ENCODE data around the gene SLF2. TPM values are rescaled to one million over a fixed set of nuclear protein-coding genes. Genes with fewer than 3 reads are reported as not detected.

SLF2 gene
- total and polyA plus RNA-seq, 8 donors: 2.3 to 49.9 (median 14.4) TPM

- Histone ChIP-seq H3K4me1 (peaks cover 27 to 64% (median 54%) of the 10 kb centered on the region in 4 donors), H3K27me3 (no peaks in the 10 kb centered on the region), H3K36me3 (peaks cover 36 to 52% (median 51%) of the 10 kb centered on the region in 4 donors), H3K9me3 (no peaks in the 10 kb centered on the region), H3K27ac (peak overlapping the region in 2 of 5 donors; percentile 46 to 68), H3K4me3 (no peak overlapping the region)
- TF ChIP-seq CTCF (IDR thresholded peaks at IDR 0.05): no peak
- TF ChIP-seq EP300 (IDR thresholded peaks at IDR 0.05): no peak
- no peak for TF ChIP-seq POLR2AphosphoS5 (IDR thresholded peaks at IDR 0.05)
- TF ChIP-seq POLR2A (IDR thresholded peaks at IDR 0.05): no peak
- 89 to 96% (median 93%) methylated on average over 4 of the region's 4 CpGs for WGBS, 5 donors
- DNase-seq: no peak
- intact Hi-C loops (cut with DNase I; ENCODE audit: low total_unique reads): no loop called here
Observed at GRCh38 chr10:101005869-101006567, 93.3 kb downstream of the SLF2 start.

GRCh38 chr10:101006593-101007098, 93.9 kb downstream of the SLF2 start:
- peaks cover 36 to 52% (median 51%) of the 10 kb centered on the region in 4 donors for H3K36me3 ChIP-seq
- no peak overlapping the region for H3K4me3 ChIP-seq
- DNase-seq: peak in 1 of 2 donors; percentile 64
- peaks cover 21 to 63% (median 53%) of the 10 kb centered on the region in 4 donors for H3K4me1 ChIP-seq
- peak overlapping the region in 4 of 5 donors; percentile 16 to 68 (median 52) for H3K27ac ChIP-seq
- TF ChIP-seq CTCF (IDR thresholded peaks at IDR 0.05): no peak
- TF ChIP-seq POLR2A (IDR thresholded peaks at IDR 0.05): no peak
- no peak for TF ChIP-seq EP300 (IDR thresholded peaks at IDR 0.05)
- TF ChIP-seq POLR2AphosphoS5 (IDR thresholded peaks at IDR 0.05): no peak
- H3K9me3 ChIP-seq: no peaks in the 10 kb centered on the region
- no peaks in the 10 kb centered on the region for H3K27me3 ChIP-seq
- intact Hi-C loops (cut with DNase I; ENCODE audit: low total_unique reads): no loop called here
- 75 to 84% (median 81%) methylated on average over 12 to 33 of the region's 33 CpGs for whole genome bisulfite sequencing, 5 donors

GRCh38 chr10:101007099-101007711, 94.4 kb downstream of the SLF2 start:
- WGBS, 5 donors: 44 to 67% (median 63%) methylated on average over 9 to 11 of the region's 11 CpGs
- Histone ChIP-seq H3K27me3 (no peaks in the 10 kb centered on the region), H3K9me3 (no peaks in the 10 kb centered on the region), H3K27ac (peak overlapping the region; percentile 16 to 68 (median 46)), H3K4me1 (peaks cover 21 to 63% (median 53%) of the 10 kb centered on the region in 4 donors), H3K36me3 (peaks cover 36 to 52% (median 51%) of the 10 kb centered on the region in 4 donors), H3K4me3 (no peak overlapping the region)
- TF ChIP-seq CTCF (IDR thresholded peaks at IDR 0.05) (no peak), POLR2AphosphoS5 (IDR thresholded peaks at IDR 0.05) (no peak), EP300 (IDR thresholded peaks at IDR 0.05) (no peak), POLR2A (IDR thresholded peaks at IDR 0.05) (no peak)
- peak in 1 of 2 donors; percentile 64 for DNase-seq
- intact Hi-C loops (cut with DNase I; ENCODE audit: low total_unique reads): no loop called here

GRCh38 chr10:101007915-101008822, 95.4 kb downstream of the SLF2 start:
- 47 to 64% (median 56%) methylated on average over 8 to 13 of the region's 13 CpGs for WGBS, 5 donors
- Histone ChIP-seq H3K36me3 (peaks cover 35 to 43% (median 43%) of the 10 kb centered on the region in 4 donors), H3K27ac (peak overlapping the region in 4 of 5 donors; percentile 20 to 68 (median 46)), H3K4me3 (no peak overlapping the region), H3K9me3 (no peaks in the 10 kb centered on the region), H3K4me1 (peaks cover 27 to 63% (median 55%) of the 10 kb centered on the region in 4 donors), H3K27me3 (no peaks in the 10 kb centered on the region)
- no peak for DNase-seq
- TF ChIP-seq POLR2AphosphoS5 (IDR thresholded peaks at IDR 0.05): no peak
- no peak for TF ChIP-seq CTCF (IDR thresholded peaks at IDR 0.05)
- TF ChIP-seq EP300 (IDR thresholded peaks at IDR 0.05): no peak
- TF ChIP-seq POLR2A (IDR thresholded peaks at IDR 0.05): no peak
- intact Hi-C loops (cut with DNase I; ENCODE audit: low total_unique reads): no loop called here

All from stomach (tissue), 9 donors.